Ovary (tissue), 9 donors: ENCODE results near the gene CDK5RAP1. TPM values are rescaled to one million over a fixed set of nuclear protein-coding genes. Genes with fewer than 3 reads are reported as not detected.

Source experiments
- DNase-seq, 5 donors: peaks; one replicate each; pipeline ENCODE4 v3.0.0-alpha.2; 2019 to 2020
- H3K27ac ChIP-seq, 2 donors: fragments of 200-600 bp; one replicate each; pipeline versions ENCODE4 v1.5.1 to v1.8.0; 2019 to 2022
- H3K27me3 ChIP-seq: fragments of 200-600 bp; one replicate; pipeline ENCODE4 v1.8.0; 2022
- H3K36me3 ChIP-seq: fragments of 200-600 bp; sonication (generic); one replicate; pipeline ENCODE4 v1.5.1; 2019
- H3K4me1 ChIP-seq: one replicate; pipeline ENCODE4 v1.8.1; 2013; ENCODE audit warnings: mild to moderate bottlenecking, moderate library complexity; ENCODE audit not compliant: insufficient read depth
- H3K4me3 ChIP-seq: fragments of 200-600 bp; sonication (generic); one replicate; pipeline ENCODE4 v1.5.1; 2017
- H3K9me3 ChIP-seq, 2 donors: fragments of 200-600 bp in 1 of 2; sonication (generic) in 1 of 2; one replicate each; pipeline versions ENCODE4 v1.5.1 to v1.8.1; 2013 to 2019; ENCODE audit warnings: mild to moderate bottlenecking in 1 of 2, moderate library complexity in 1 of 2
- CTCF ChIP-seq, 3 donors: fragments of 450-650 bp in 2 of 3; fragments of 200-600 bp in 1 of 3; IDR thresholded peaks; one replicate each; pipeline versions ENCODE4 v1.5.1 to v1.8.0; 2016 to 2022; ENCODE audit warnings: antibody characterized with exemption in 3 of 3, mild to moderate bottlenecking in 1 of 3
- EP300 ChIP-seq: sonication (generic); formaldehyde crosslinking; IDR thresholded peaks from one replicate; pipeline ENCODE4 v1.6.1; 2017; ENCODE audit warnings: antibody characterized with exemption
- POLR2A ChIP-seq: fragments of 450-650 bp; IDR thresholded peaks from one replicate; pipeline ENCODE4 v1.6.1; 2017; ENCODE audit warnings: antibody characterized with exemption, mild to moderate bottlenecking, moderate library complexity
- WGBS, 3 donors: extraction: QIAGEN DNeasy Blood & Tissue Kit in 1 of 3; methylation state at CpG; one replicate each; pipeline versions ENCODE4 v1.1.5 to v1.1.7; 2013 to 2017; 5-methylcytosine and 5-hydroxymethylcytosine counted together
- intact Hi-C, 4 donors: fragments of 100-400 bp; cut with DNase I; formaldehyde crosslinking; loops; one replicate each; pipeline versions ENCODE4 v1.11.0 to v1.15.1; 2022 to 2023
- polyA plus RNA-seq, 2 donors: library from polyadenylated mRNA; stranded (reverse); fragments of 200-250 nt in 1 of 2; fragments of 350-450 nt in 1 of 2; fragmentation: Illumina TruSeq in 1 of 2; extraction: RNeasy Lipid Tissue Mini Kit (QIAGEN cat#74804) in 1 of 2; gene quantifications; one replicate each; pipeline ENCODE4 v1.2.3, GENCODE V29; 2013 to 2014
- total RNA-seq, 7 donors: library from RNA; depleted of rRNA in 2 of 7; stranded (reverse); fragments of >200 nt in 2 of 7; fragmentation: NEBNext Ultra II Directional in 3 of 7; extraction: Animal tissue kit (Norgen Biotek cat#: 25700) in 3 of 7; gene quantifications; one replicate each; pipeline versions ENCODE4 v1.1.0 to v1.2.4, GENCODE V29; 2016 to 2023
- donor health status: DM: no; HTN: no; CAD: no; lungs with moderate emphysema.
- donor health status: DM: no; HTN: no; CAD: no.
- donor health status: Bipolar disorder and iron deficiency.
- donor health status: DM: yes; HTN: yes; CAD: no.
- donor health status: DM: no; HTN: no; CAD: no.
- donor health status: DM: yes; HTN: yes; CAD: no.

CDK5RAP1 gene
- total and polyA plus RNA-seq, 9 donors, result 17.3 to 31.9 (median 19.4) TPM

- Histone ChIP-seq H3K27ac (no peak overlapping the region), H3K4me1 (no peaks in the 10 kb centered on the region), H3K4me3 (no peak overlapping the region), H3K9me3 (no peaks in the 10 kb centered on the region), H3K36me3 (no peaks in the 10 kb centered on the region), H3K27me3 (no peaks in the 10 kb centered on the region)
- WGBS, 3 donors, result 18 to 27% (median 21%) methylated on average over 5 of the region's 5 CpGs
- TF ChIP-seq EP300, result no peak
- TF ChIP-seq CTCF (IDR thresholded peaks at IDR 0.05), result no peak
- no peak for TF ChIP-seq POLR2A
- DNase-seq, result no peak
- intact Hi-C loops, result no loop called here
These were observed 83.3 kb downstream of the CDK5RAP1 start for GRCh38 chr20:33318096-33318429.

- Histone ChIP-seq H3K4me1 (no peaks in the 10 kb centered on the region), H3K27me3 (no peaks in the 10 kb centered on the region), H3K36me3 (no peaks in the 10 kb centered on the region), H3K9me3 (no peaks in the 10 kb centered on the region), H3K27ac (no peak overlapping the region), H3K4me3 (no peak overlapping the region)
- no peak for TF ChIP-seq CTCF (IDR thresholded peaks at IDR 0.05)
- no peak for TF ChIP-seq EP300
- TF ChIP-seq POLR2A, result no peak
- WGBS, 3 donors, result 80 to 85% (median 83%) methylated on average over 14 of the region's 14 CpGs
- intact Hi-C loops, result no loop called here
- DNase-seq, result no peak
These were observed 83.8 kb downstream of the CDK5RAP1 start for GRCh38 chr20:33317424-33318095.

GRCh38 chr20:33316958-33317357 is 84.4 kb downstream of the CDK5RAP1 start:
- H3K36me3 ChIP-seq, result no peaks in the 10 kb centered on the region
- H3K4me1 ChIP-seq, result no peaks in the 10 kb centered on the region
- intact Hi-C loops, result no loop called here
- DNase-seq, result no peak
- WGBS, 3 donors, result 71 to 84% (median 80%) methylated on average over 3 of the region's 3 CpGs
- no peaks in the 10 kb centered on the region for H3K9me3 ChIP-seq
- H3K4me3 ChIP-seq, result no peak overlapping the region
- H3K27me3 ChIP-seq, result no peaks in the 10 kb centered on the region
- H3K27ac ChIP-seq, result no peak overlapping the region
- TF ChIP-seq EP300, result no peak
- no peak for TF ChIP-seq CTCF (IDR thresholded peaks at IDR 0.05)
- TF ChIP-seq POLR2A, result no peak

- WGBS, 3 donors, result 70 to 85% (median 76%) methylated on average over 5 of the region's 5 CpGs
- no peak overlapping the region for H3K27ac ChIP-seq
- no peaks in the 10 kb centered on the region for H3K27me3 ChIP-seq
These were observed 85.0 kb downstream of the CDK5RAP1 start for GRCh38 chr20:33316343-33316742.

More at GRCh38 chr20:33316343-33316742, 85.0 kb downstream of the CDK5RAP1 start:
- intact Hi-C loops, result no loop called here
- TF ChIP-seq EP300 (no peak), POLR2A (no peak), CTCF (IDR thresholded peaks at IDR 0.05) (no peak)
- H3K4me1 ChIP-seq, result no peaks in the 10 kb centered on the region
- no peak for DNase-seq
- H3K36me3 ChIP-seq, result no peaks in the 10 kb centered on the region
- H3K9me3 ChIP-seq, result no peaks in the 10 kb centered on the region
- H3K4me3 ChIP-seq, result no peak overlapping the region
